Spleen (tissue), 7 donors: ENCODE results near the gene DNASE2.

Experiments
- POLR2A ChIP-seq, 3 donors: fragments of 450-650 bp; IDR thresholded peaks; one replicate each; pipeline ENCODE4 v1.5.1; 2017; ENCODE audit warnings: antibody characterized with exemption in 3 of 3, mild to moderate bottlenecking in 1 of 3
- POLR2AphosphoS5 ChIP-seq, 3 donors: sonication (generic); formaldehyde crosslinking; IDR thresholded peaks; one replicate each; pipeline ENCODE4 v1.5.1; 2017; ENCODE audit warnings: antibody characterized with exemption in 3 of 3
- TF ChIP-seq, protein P1 (sequence below), 11 experiments: fragments of 200-600 bp in 7 of 11; fragments of 450-650 bp in 4 of 11; sonication (generic) in 4 of 11; IDR thresholded peaks in 8 of 11; conservative IDR thresholded peaks in 3 of 11; 1 replicate in 7 of 11; 2 replicates in 4 of 11; pipeline versions ENCODE4 v1.4.0 to v1.8.0; 2016 to 2021; ENCODE audit warnings: antibody characterized with exemption in 11 of 11, inconsistent platforms in 4 of 11, mild to moderate bottlenecking in 1 of 11
- donor health status: DM: no; HTN: no; CAD: no; lungs with moderate emphysema.
- donor health status: DM: no; HTN: no; CAD: no.
- donor health status: DM: no; HTN: no; CAD: no.

DNA sequence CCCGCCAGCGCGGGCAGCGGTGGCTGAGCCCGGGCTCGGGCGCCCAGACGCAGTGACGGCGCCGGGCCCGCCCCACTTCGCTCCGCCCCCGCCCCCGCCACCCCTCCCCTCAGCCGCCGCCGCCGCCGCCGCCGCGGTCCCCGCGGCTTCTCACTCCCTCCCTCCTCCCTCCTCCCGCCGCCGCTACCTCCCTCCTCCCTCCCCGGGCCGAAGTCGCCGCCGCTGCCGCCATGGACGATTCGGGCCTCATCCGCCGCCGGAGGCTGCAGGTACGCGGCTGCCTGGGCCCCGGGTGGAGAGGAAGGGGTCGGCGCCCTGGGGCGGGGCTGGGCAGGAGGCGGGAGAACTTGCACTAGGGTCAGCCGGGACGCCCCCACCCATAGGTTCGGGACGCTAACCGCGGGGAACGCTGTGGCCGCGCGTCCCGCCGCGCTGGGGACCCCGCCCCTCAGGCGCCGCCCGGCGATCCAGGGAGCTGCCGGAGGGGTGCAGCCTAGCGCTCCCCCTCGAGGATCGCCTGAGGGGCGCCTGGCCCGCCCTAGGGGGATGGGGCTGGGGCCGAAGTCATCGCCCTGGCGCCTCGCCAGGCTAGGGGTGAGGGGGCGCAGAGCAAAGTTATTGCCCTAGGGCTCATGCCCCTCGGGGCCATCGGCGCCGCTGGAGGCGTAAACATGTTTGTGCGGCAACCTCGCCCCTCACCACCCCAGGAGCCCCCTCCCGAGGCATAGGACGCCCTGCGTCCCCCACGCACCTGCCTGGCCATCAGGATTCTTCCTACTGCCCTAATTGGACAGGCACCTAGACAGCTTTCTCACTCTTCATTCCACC lies 47.3 kb downstream of the DNASE2 start:
- TF ChIP-seq, protein P1, sequence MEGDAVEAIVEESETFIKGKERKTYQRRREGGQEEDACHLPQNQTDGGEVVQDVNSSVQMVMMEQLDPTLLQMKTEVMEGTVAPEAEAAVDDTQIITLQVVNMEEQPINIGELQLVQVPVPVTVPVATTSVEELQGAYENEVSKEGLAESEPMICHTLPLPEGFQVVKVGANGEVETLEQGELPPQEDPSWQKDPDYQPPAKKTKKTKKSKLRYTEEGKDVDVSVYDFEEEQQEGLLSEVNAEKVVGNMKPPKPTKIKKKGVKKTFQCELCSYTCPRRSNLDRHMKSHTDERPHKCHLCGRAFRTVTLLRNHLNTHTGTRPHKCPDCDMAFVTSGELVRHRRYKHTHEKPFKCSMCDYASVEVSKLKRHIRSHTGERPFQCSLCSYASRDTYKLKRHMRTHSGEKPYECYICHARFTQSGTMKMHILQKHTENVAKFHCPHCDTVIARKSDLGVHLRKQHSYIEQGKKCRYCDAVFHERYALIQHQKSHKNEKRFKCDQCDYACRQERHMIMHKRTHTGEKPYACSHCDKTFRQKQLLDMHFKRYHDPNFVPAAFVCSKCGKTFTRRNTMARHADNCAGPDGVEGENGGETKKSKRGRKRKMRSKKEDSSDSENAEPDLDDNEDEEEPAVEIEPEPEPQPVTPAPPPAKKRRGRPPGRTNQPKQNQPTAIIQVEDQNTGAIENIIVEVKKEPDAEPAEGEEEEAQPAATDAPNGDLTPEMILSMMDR (IDR thresholded peaks at IDR 0.05 in 8 of 11, conservative IDR thresholded peaks at IDR 0.05 in 3 of 11): no peak
- TF ChIP-seq POLR2A (IDR thresholded peaks at IDR 0.05): no peak
- no peak for TF ChIP-seq POLR2AphosphoS5 (IDR thresholded peaks at IDR 0.05)
